AG04450 (cell line): ENCODE measurements around the gene PLIN5. TPM values are rescaled to one million over a fixed set of nuclear protein-coding genes. Genes with fewer than 3 reads are reported as not detected.

Source experiments
- CTCF ChIA-PET: fragments of 300-600, 350-600 bp; formaldehyde crosslinking; extraction: SDS; loops from one replicate; lab custom pipeline; 2022; ENCODE audit warnings: antibody characterized with exemption, inconsistent platforms; lab: Charles Lee
- POLR2A ChIA-PET: fragments of 350-600 bp; formaldehyde crosslinking; extraction: SDS; loops from one replicate; lab custom pipeline; 2021; ENCODE audit warnings: antibody characterized with exemption, inconsistent platforms; lab: Yijun Ruan, JAX
- DNase-seq: peaks from one replicate; pipeline ENCODE4 v3.0.0-alpha.2; 2011; ENCODE audit warnings: low read depth, low spot score
- H3K27ac ChIP-seq: one replicate; pipeline ENCODE4 v1.5.1; 2012; ENCODE audit warnings: low read depth, low read length, control low read depth
- H3K27me3 ChIP-seq: one replicate; pipeline ENCODE4 v1.6.0; 2012; ENCODE audit warnings: low read length; ENCODE audit not compliant: control insufficient read depth, insufficient read depth
- H3K4me3 ChIP-seq: 2 replicates; pipeline ENCODE4 v1.5.1; 2011; ENCODE audit warnings: mild to moderate bottlenecking, low read depth, low read length, control low read depth
- H3K9me3 ChIP-seq: 2 replicates; pipeline ENCODE4 v1.5.1; 2012; ENCODE audit warnings: low read length; ENCODE audit not compliant: control insufficient read depth, insufficient read depth
- CTCF ChIP-seq: IDR thresholded peaks from 2 replicates; pipeline ENCODE4 v1.5.1; 2011; ENCODE audit warnings: low read depth, low read length, control low read depth, inconsistent platforms
- polyA minus RNA-seq: library from RNA; depleted of rRNA, polyadenylated mRNA; stranded (reverse); fragments of >200 nt; gene quantifications from 2 replicates; pipeline ENCODE4 v1.2.3, GENCODE V29; 2011; rRNA and poly(A)+ RNA removed
- polyA plus RNA-seq: library from polyadenylated mRNA; depleted of rRNA; stranded (reverse); fragments of >200 nt; gene quantifications from 2 replicates; pipeline ENCODE4 v1.2.3, GENCODE V29; 2011; rRNA removed

Gene PLIN5
- polyA plus RNA-seq (not detected in 2 replicates), polyA minus RNA-seq (not detected in 2 replicates)

- Histone ChIP-seq H3K4me3 (peak within 1 kb of the TSS; percentile 2; the same call in 1 of the 2 replicates), H3K27me3 (peaks cover 28% of the 10 kb centered on the region), H3K27ac (no peak within 1 kb of the TSS), H3K9me3 (no peaks in the 10 kb centered on the region; the same call in 1 of the 2 replicates)
- ChIA-PET CTCF (interaction anchor here (1.1 to 2.2 kb wide), 3 partner anchors 9 to 12 kb away, joined by 3 to 13 read pairs (median 8); no protein-coding TSS in a partner anchor), POLR2A (interaction anchor here (1.9 kb wide), 1 partner anchor 99 kb away, joined by 4 read pairs; no protein-coding TSS in a partner anchor)
- TF ChIP-seq CTCF = no peak
- DNase-seq = no peak
These were observed at the start of gene PLIN5 for GRCh38 chr19:4534836-4535658. Gene PLIN5 (minus strand): TSS chr19:4535224. CDS start chr19:4534074, 1,150 bp downstream.

GRCh38 chr19:4583961-4584669, 49.1 kb upstream of the PLIN5 start:
- no peak for TF ChIP-seq CTCF
- Histone ChIP-seq H3K4me3 (peak overlapping the region; percentile 59), H3K27me3 (peaks cover 38% of the 10 kb centered on the region), H3K9me3 (no peaks in the 10 kb centered on the region; the same call in 1 of the 2 replicates), H3K27ac (no peak overlapping the region)
- CTCF ChIA-PET = interaction anchor here (1.2 kb wide), 1 partner anchor 52 kb away, joined by 4 read pairs; no protein-coding TSS in a partner anchor
- POLR2A ChIA-PET = no interaction called here
- DNase-seq = no peak

- no peak for DNase-seq
- Histone ChIP-seq H3K4me3 (no peak overlapping the region), H3K27ac (no peak overlapping the region), H3K27me3 (peaks cover 45% of the 10 kb centered on the region), H3K9me3 (no peaks in the 10 kb centered on the region; the same call in 1 of the 2 replicates)
- CTCF ChIA-PET = no interaction called here
- POLR2A ChIA-PET = no interaction called here
- TF ChIP-seq CTCF = no peak
These were observed 48.2 kb upstream of the PLIN5 start for GRCh38 chr19:4582980-4583842.

GRCh38 chr19:4581666-4582553, 46.9 kb upstream of the PLIN5 start:
- H3K27ac ChIP-seq = no peak overlapping the region
- CTCF ChIA-PET = no interaction called here
- H3K4me3 ChIP-seq = no peak overlapping the region; the same call in 1 of the 2 replicates
- DNase-seq = no peak
- POLR2A ChIA-PET = no interaction called here
- no peak for TF ChIP-seq CTCF
- peaks cover 42% of the 10 kb centered on the region for H3K27me3 ChIP-seq
- H3K9me3 ChIP-seq = no peaks in the 10 kb centered on the region; the same call in 1 of the 2 replicates
